Erythroblast (primary cell): ENCODE measurements around the gene CLSTN2.

ENCODE experiments used
- GATA1 ChIP-seq: IDR thresholded peaks from 2 replicates; pipeline ENCODE4 v1.6.1; 2011; ENCODE audit warnings: low read depth, mild to moderate bottlenecking, control low read depth, low read length, moderate library complexity
- POLR2A ChIP-seq: IDR thresholded peaks from 2 replicates; pipeline ENCODE4 v1.6.1; 2011; ENCODE audit warnings: mild to moderate bottlenecking, low read length

DNA sequence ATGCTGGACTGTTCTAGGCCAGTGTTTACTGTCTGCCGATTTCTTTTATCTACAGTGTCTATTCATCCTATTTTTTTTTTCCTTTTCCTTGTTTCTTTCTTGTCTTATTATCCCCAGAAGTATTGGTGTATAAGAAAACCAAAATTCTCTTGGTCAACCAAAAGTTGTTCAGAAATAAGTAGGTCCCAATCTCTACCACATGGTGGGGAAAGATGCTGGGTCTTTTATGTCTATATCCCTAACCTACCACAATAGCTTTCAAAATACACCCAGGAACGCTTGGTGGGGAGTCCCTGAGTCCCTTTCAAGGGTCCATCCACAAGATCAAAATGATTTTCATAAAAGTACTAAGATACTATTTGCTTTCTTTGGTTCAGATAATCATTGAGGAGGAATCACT, 225.6 kb downstream of the CLSTN2 start:
- TF ChIP-seq POLR2A (no peak), GATA1 (no peak)
